GM13977 (cell line): ENCODE results near the gene DHRSX.
"Not testable (repeated sequence)": the region's sequence is repeated elsewhere in the genome, so short reads cannot be mapped to it uniquely, and the experiment has no call there.

Experiments
- DNase-seq: peaks from one replicate; pipeline ENCODE4 v3.0.0; 2012; ENCODE audit warnings: low spot score
- in situ Hi-C: fragments of 300-500 bp; cut with MboI; formaldehyde crosslinking; loops from one replicate; pipeline ENCODE4 v1.12.0; 2022; ENCODE audit warnings: low sequenced_read_pairs, low pct_unique_long_range_greater_than_20kb, mixed read lengths, inconsistent platforms; ENCODE audit not compliant: unreplicated experiment
- TF ChIP-seq, protein P1 (sequence below): IDR thresholded peaks from 2 replicates; pipeline ENCODE4 v1.5.1; 2012; ENCODE audit warnings: mild to moderate bottlenecking, control low read depth; ENCODE audit not compliant: insufficient read depth; ENCODE audit errors: extremely low read depth, missing control alignments

DHRSX gene

DNA sequence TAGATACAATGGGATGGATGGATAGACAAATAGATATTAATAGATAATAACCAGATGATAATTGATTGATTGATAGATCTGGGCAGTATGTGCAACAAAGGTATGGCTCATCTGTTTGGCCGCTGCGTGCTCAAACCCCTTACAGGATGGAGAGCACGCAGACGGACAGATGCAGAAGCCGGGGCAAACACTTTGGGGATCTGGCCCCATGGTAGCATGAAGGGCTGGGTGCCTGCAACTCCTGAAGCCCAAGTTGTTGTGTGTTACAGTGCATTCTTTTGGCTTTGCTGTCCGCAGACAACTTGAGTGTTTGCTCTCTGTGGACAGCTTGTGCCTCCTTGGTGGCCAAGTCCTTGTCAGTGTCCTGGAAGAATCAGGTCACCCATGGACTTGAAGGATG lies 10.6 kb upstream of the DHRSX start:
- DNase-seq, result no peak
- TF ChIP-seq, protein P1, sequence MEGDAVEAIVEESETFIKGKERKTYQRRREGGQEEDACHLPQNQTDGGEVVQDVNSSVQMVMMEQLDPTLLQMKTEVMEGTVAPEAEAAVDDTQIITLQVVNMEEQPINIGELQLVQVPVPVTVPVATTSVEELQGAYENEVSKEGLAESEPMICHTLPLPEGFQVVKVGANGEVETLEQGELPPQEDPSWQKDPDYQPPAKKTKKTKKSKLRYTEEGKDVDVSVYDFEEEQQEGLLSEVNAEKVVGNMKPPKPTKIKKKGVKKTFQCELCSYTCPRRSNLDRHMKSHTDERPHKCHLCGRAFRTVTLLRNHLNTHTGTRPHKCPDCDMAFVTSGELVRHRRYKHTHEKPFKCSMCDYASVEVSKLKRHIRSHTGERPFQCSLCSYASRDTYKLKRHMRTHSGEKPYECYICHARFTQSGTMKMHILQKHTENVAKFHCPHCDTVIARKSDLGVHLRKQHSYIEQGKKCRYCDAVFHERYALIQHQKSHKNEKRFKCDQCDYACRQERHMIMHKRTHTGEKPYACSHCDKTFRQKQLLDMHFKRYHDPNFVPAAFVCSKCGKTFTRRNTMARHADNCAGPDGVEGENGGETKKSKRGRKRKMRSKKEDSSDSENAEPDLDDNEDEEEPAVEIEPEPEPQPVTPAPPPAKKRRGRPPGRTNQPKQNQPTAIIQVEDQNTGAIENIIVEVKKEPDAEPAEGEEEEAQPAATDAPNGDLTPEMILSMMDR, result no peak
- in situ Hi-C loops, result no loop called here

DNA sequence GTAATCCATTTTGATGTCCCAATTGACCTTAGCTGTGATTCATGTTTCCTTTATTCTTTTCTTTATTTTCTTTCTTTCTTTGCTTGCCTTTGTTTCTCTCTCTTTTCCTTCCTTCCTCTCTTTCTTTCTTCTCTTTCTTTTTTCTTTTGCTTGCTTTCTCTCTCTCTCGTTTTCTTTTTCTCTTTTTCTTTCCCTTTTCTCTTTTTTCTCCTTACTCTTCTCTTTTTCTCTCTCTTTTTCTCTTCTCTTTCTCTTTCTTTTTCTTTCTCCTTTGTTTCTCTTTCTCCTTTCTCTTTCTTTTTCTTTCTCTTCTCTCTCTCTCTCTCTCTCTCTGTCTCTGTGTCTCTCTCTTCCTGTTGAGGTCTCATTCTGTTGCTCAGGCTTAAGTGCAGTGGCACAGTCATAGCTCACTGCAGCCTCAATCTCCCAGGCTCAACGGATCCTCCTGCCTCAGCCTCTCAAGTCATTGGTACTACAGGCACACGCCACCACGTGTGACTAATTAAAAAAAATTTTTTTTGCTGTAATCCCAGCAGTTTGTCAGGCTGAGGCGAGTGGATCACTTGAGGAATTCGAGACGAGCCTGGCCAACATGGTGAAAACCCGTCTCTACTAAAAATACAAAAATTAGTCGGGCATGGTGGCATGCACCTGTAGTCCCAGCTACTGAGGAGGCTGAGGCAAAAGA lies 8.0 kb upstream of the DHRSX start:
- DNase-seq, result no peak
- TF ChIP-seq, protein P1, result no peak
- in situ Hi-C loops, result no loop called here

DNA sequence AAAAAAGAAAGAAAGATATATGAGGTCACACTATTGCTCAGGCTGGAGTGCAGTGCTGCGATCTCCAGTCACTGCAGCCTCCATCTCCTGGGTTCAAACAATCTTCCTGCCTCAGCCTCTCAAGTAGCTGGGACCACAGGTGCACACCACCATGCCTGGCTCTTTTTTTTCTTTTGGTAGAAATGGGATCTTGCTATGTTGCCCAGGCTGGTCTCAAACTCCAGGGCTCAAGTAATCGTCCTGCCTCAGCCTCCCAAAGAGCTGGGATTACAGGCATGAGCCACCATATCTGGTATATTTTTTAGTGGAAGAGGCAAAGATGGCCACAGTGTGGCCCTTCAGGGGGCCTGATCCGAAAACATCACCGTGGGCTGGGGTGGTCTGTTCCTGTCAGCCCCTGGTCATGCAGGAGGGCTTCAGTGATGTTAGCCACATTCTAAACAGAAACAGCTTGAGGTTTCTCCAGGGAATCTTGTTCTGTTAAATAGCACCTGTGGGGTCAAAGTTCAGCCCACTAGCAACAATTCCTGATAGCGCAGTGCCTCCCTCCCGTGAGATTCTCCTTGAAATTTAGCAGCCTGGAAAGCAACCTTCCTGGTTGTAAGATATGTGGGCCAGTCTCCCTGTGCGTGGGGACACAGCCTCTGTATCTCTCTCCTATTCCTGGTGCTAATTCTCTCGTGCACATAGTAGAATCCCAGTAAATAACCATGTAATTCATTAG lies 7.3 kb upstream of the DHRSX start:
- in situ Hi-C loops, result no loop called here
- TF ChIP-seq, protein P1, result no peak
- DNase-seq, result no peak

GRCh38 chrX:2507196-2507595 lies 6.4 kb upstream of the DHRSX start:
- DNase-seq, result no peak
- TF ChIP-seq, protein P1, result no peak
- in situ Hi-C loops, result no loop called here

DNA sequence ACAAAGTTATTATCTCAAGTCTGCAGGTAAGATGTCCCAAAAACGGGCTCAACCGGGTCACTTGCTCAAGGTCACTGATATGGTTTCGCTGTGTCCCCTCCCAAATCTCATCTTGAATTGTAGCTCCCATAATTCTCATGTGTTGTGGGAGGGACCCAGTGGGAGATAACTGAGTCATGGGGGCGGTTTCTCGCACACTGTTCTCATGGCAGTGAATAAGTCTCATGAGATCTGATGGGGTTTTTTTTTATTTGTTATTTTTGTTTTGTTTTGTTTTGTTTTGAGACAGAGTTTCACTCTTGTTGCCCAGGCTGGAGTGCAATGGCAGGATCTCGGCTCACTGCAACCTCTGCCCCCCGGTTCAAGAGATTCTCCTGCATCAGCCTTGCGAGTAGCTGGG lies 4.6 kb upstream of the DHRSX start:
- DNase-seq, in situ Hi-C loops: not testable (repeated sequence)

- no peak for DNase-seq
- TF ChIP-seq, protein P1, result no peak
- in situ Hi-C loops, result no loop called here
These were observed 4.0 kb upstream of the DHRSX start for GRCh38 chrX:2504706-2505332.
